H9 (cell line): Measurements from ENCODE around the gene SLC4A2. TPM values are rescaled to one million over a fixed set of nuclear protein-coding genes. Genes with fewer than 3 reads are reported as not detected.

Source experiments
- DNase-seq: peaks from one replicate; pipeline ENCODE4 v3.0.0-alpha.2; 2017
- H2AFZ ChIP-seq: one replicate; pipeline ENCODE4 v1.6.1; 2013; ENCODE audit warnings: mild to moderate bottlenecking, low read length, control low read depth, moderate library complexity
- H2AK5ac ChIP-seq: 2 replicates; pipeline ENCODE4 v1.6.1; 2013; ENCODE audit warnings: low read length, control low read depth, mixed read lengths; ENCODE audit not compliant: insufficient read length
- H2BK120ac ChIP-seq: one replicate; pipeline ENCODE4 v1.6.1; 2013; ENCODE audit warnings: low read depth, mild to moderate bottlenecking, low read length, control low read depth, inconsistent platforms; ENCODE audit not compliant: poor library complexity, severe bottlenecking
- H2BK12ac ChIP-seq: 2 replicates; pipeline ENCODE4 v1.6.1; 2013; ENCODE audit warnings: low read length, control low read depth, mixed read lengths, low read depth; ENCODE audit not compliant: insufficient read length
- H2BK15ac ChIP-seq: 2 replicates; pipeline ENCODE4 v1.6.1; 2013; ENCODE audit warnings: low read depth, low read length, control low read depth
- H2BK20ac ChIP-seq: one replicate; pipeline ENCODE4 v1.6.1; 2013; ENCODE audit warnings: low read depth, mild to moderate bottlenecking, low read length, control low read depth, inconsistent platforms; ENCODE audit not compliant: poor library complexity, severe bottlenecking
- H2BK5ac ChIP-seq: 2 replicates; pipeline ENCODE4 v1.6.1; 2013; ENCODE audit warnings: low read length, control low read depth, mixed read lengths; ENCODE audit not compliant: insufficient read length
- H3K14ac ChIP-seq: 2 replicates; pipeline ENCODE4 v1.6.1; 2013; ENCODE audit warnings: low read length, control low read depth; ENCODE audit not compliant: insufficient read depth
- H3K18ac ChIP-seq: 2 replicates; pipeline ENCODE4 v1.6.1; 2013; ENCODE audit warnings: low read depth, mild to moderate bottlenecking, mixed read lengths, low read length, control low read depth; ENCODE audit not compliant: insufficient read length
- H3K23ac ChIP-seq: 2 replicates; pipeline ENCODE4 v1.6.1; 2013; ENCODE audit warnings: low read length, control low read depth, mixed read lengths, low read depth; ENCODE audit not compliant: insufficient read length
- H3K23me2 ChIP-seq: 2 replicates; pipeline ENCODE4 v1.6.1; 2013; ENCODE audit warnings: low read depth, mild to moderate bottlenecking, mixed read lengths, low read length, control low read depth; ENCODE audit not compliant: insufficient read length, poor library complexity, severe bottlenecking
- H3K27ac ChIP-seq: 2 replicates; pipeline ENCODE4 v1.5.1; 2013; ENCODE audit warnings: low read length, control low read depth, mixed read lengths, low read depth; ENCODE audit not compliant: insufficient read length
- H3K27me3 ChIP-seq: 2 replicates; pipeline ENCODE4 v1.6.1; 2013; ENCODE audit warnings: low read length, control low read depth, inconsistent platforms; ENCODE audit not compliant: insufficient read depth
- H3K4ac ChIP-seq: 2 replicates; pipeline ENCODE4 v1.6.1; 2013; ENCODE audit warnings: low read depth, mild to moderate bottlenecking, control low read depth, inconsistent platforms, low read length, moderate library complexity
- H3K4me1 ChIP-seq: 2 replicates; pipeline ENCODE4 v1.6.1; 2013; ENCODE audit warnings: low read length, control low read depth, inconsistent platforms; ENCODE audit not compliant: insufficient read depth
- H3K4me2 ChIP-seq: 2 replicates; pipeline ENCODE4 v1.6.1; 2013; ENCODE audit warnings: low read length, control low read depth, mixed read lengths; ENCODE audit not compliant: insufficient read length, insufficient read depth
- H3K56ac ChIP-seq: 2 replicates; pipeline ENCODE4 v1.6.1; 2013; ENCODE audit warnings: low read depth, mild to moderate bottlenecking, mixed read lengths, low read length, control low read depth; ENCODE audit not compliant: insufficient read length
- H3K79me1 ChIP-seq: 2 replicates; pipeline ENCODE4 v1.6.1; 2013; ENCODE audit warnings: low read depth, mild to moderate bottlenecking, moderate library complexity, low read length, control low read depth, inconsistent platforms; ENCODE audit not compliant: insufficient read depth, poor library complexity, severe bottlenecking
- H3K79me2 ChIP-seq: 2 replicates; pipeline ENCODE4 v1.6.1; 2013; ENCODE audit warnings: low read length, control low read depth, inconsistent platforms; ENCODE audit not compliant: insufficient read depth
- H3K9ac ChIP-seq: 2 replicates; pipeline ENCODE4 v1.6.1; 2013; ENCODE audit warnings: low read length, control low read depth, mixed read lengths; ENCODE audit not compliant: insufficient read length; ENCODE audit errors: extremely low read depth
- H3K9me3 ChIP-seq: one replicate; pipeline ENCODE4 v1.6.1; 2013; ENCODE audit warnings: low read depth, low read length, inconsistent platforms; ENCODE audit not compliant: control insufficient read depth
- H3T11ph ChIP-seq: one replicate; pipeline ENCODE4 v1.6.1; 2013; ENCODE audit warnings: mild to moderate bottlenecking, low read length, control low read depth, inconsistent platforms
- H4K20me1 ChIP-seq: one replicate; pipeline ENCODE4 v1.6.1; 2013; ENCODE audit not compliant: control insufficient read depth, insufficient read length, insufficient read depth
- H4K5ac ChIP-seq: 2 replicates; pipeline ENCODE4 v1.6.1; 2013; ENCODE audit warnings: low read depth, mild to moderate bottlenecking, mixed read lengths, low read length, control low read depth; ENCODE audit not compliant: insufficient read length
- H4K8ac ChIP-seq: replicated peaks from 2 replicates; pipeline ENCODE4 v1.6.1; 2013; ENCODE audit warnings: low read length, control low read depth, mixed read lengths, low read depth; ENCODE audit not compliant: insufficient read length
- H4K91ac ChIP-seq: 2 replicates; pipeline ENCODE4 v1.6.1; 2013; ENCODE audit warnings: low read depth, mild to moderate bottlenecking, moderate library complexity, mixed read lengths, low read length, control low read depth; ENCODE audit not compliant: insufficient read length
- H3K27ac Mint-ChIP-seq, 3 experiments: 2 replicates in 2 of 3; 3 replicates in 1 of 3; pipeline ENCODE4 v1.8.0; 2020 to 2021; ENCODE audit warnings: mixed read lengths in 3 of 3, mild to moderate bottlenecking in 1 of 3, moderate library complexity in 1 of 3
- H3K27me3 Mint-ChIP-seq: 2 replicates; pipeline ENCODE4 v1.8.0; 2021; ENCODE audit warnings: low read depth, mild to moderate bottlenecking, moderate library complexity, mixed read lengths
- H3K36me3 Mint-ChIP-seq, 3 experiments: 2 replicates in 2 of 3; 3 replicates in 1 of 3; pipeline ENCODE4 v1.8.0; 2020 to 2021; ENCODE audit warnings: low read depth in 3 of 3, mixed read lengths in 3 of 3; ENCODE audit not compliant: insufficient read depth in 1 of 3
- H3K4me1 Mint-ChIP-seq, 2 experiments: 2 replicates each; pipeline ENCODE4 v1.8.0; 2020; ENCODE audit warnings: mixed read lengths in 2 of 2
- H3K4me3 Mint-ChIP-seq, 2 experiments: 2 replicates in 1 of 2; 3 replicates in 1 of 2; pipeline ENCODE4 v1.8.0; 2020 to 2021; ENCODE audit warnings: mild to moderate bottlenecking in 2 of 2, mixed read lengths in 2 of 2, moderate library complexity in 1 of 2
- H3K9me3 Mint-ChIP-seq, 2 experiments: 2 replicates in 1 of 2; 3 replicates in 1 of 2; pipeline ENCODE4 v1.8.0; 2020; ENCODE audit warnings: mild to moderate bottlenecking in 2 of 2, mixed read lengths in 2 of 2, moderate library complexity in 1 of 2
- CTCF ChIP-seq: fragments of 200-600 bp; sonication (generic); conservative IDR thresholded peaks from 3 replicates; pipeline ENCODE4 v1.8.0; 2021; ENCODE audit warnings: antibody characterized with exemption, mild to moderate bottlenecking
- WGBS: extraction: QIAGEN DNeasy Blood & Tissue Kit; methylation state at CpG from one replicate; pipeline ENCODE4 v1.1.7; 2013; ENCODE audit warnings: missing lambda C conversion rate, low lambda C conversion rate, mixed read lengths; ENCODE audit not compliant: insufficient read length; ENCODE audit errors: extremely low coverage; 5-methylcytosine and 5-hydroxymethylcytosine counted together
- total RNA-seq: library from RNA; stranded (reverse); gene quantifications from 2 replicates; pipeline ENCODE4 v1.2.1, GENCODE V29; 2021

The SLC4A2 gene
- total RNA-seq, 1 experiment from 2014 or later, result 136 TPM

- no peak overlapping the region for H3K18ac ChIP-seq
- H3K4me2 ChIP-seq, result no peak overlapping the region
- H3K27ac ChIP-seq, result no peak overlapping the region
- H2AFZ ChIP-seq, result no peak overlapping the region
- no peak for DNase-seq
- no peaks in the 10 kb centered on the region; a peak in 2 of 5 replicates for H3K9me3 Mint-ChIP-seq
- peaks cover 5% of the 10 kb centered on the region; the same call in 1 of the 2 replicates for H3K4me1 ChIP-seq
- H2BK5ac ChIP-seq, result no peak overlapping the region
- H2BK20ac ChIP-seq, result no peak overlapping the region
- no peak overlapping the region for H3K4me3 Mint-ChIP-seq
- peaks cover 28 to 34% of the 10 kb centered on the region in 2 experiments for H3K4me1 Mint-ChIP-seq
- H3K23ac ChIP-seq, result no peak overlapping the region
- no peak overlapping the region for H4K5ac ChIP-seq
- no peak for TF ChIP-seq CTCF
- H2BK15ac ChIP-seq, result no peak overlapping the region
- H3K56ac ChIP-seq, result no peak overlapping the region
- no peak overlapping the region for H4K91ac ChIP-seq
- no peaks in the 10 kb centered on the region for H3K27me3 Mint-ChIP-seq
- no peak overlapping the region for H3K27ac Mint-ChIP-seq
- no peak overlapping the region for H3T11ph ChIP-seq
- H4K8ac ChIP-seq, result no peak overlapping the region
- no peak overlapping the region for H2AK5ac ChIP-seq
- H3K79me2 ChIP-seq, result no peaks in the 10 kb centered on the region
- H4K20me1 ChIP-seq, result no peaks in the 10 kb centered on the region
- no peak overlapping the region for H2BK120ac ChIP-seq
- peaks cover 27 to 44% (median 40%) of the 10 kb centered on the region in 3 experiments; a peak in 6 of 7 replicates for H3K36me3 Mint-ChIP-seq
- no peak overlapping the region for H3K14ac ChIP-seq
- H3K4ac ChIP-seq, result no peak overlapping the region
- H3K9me3 ChIP-seq, result no peaks in the 10 kb centered on the region
- H2BK12ac ChIP-seq, result no peak overlapping the region
- peaks cover 19% of the 10 kb centered on the region for H3K23me2 ChIP-seq
- H3K27me3 ChIP-seq, result no peaks in the 10 kb centered on the region
- no peak overlapping the region for H3K9ac ChIP-seq
- no peaks in the 10 kb centered on the region for H3K79me1 ChIP-seq
- no CpG with 5 or more reads among the region's 18 CpGs for WGBS
Observed at GRCh38 chr7:151064454-151064853, 5.1 kb downstream of the SLC4A2 start.
